Testis (tissue), 3 donors: ENCODE data around the gene CCDC177. TPM values are rescaled to one million over a fixed set of nuclear protein-coding genes. Genes with fewer than 3 reads are reported as not detected.

Source experiments
- DNase-seq: peaks from one replicate; pipeline ENCODE4 v3.0.0-alpha.2; 2019
- H3K27ac ChIP-seq, 2 donors: fragments of 200-600 bp; sonication (generic); one replicate each; pipeline ENCODE4 v1.5.1; 2019
- H3K27me3 ChIP-seq: fragments of 200-600 bp; sonication (generic); one replicate; pipeline ENCODE4 v1.5.1; 2019
- H3K36me3 ChIP-seq: fragments of 200-600 bp; sonication (generic); one replicate; pipeline ENCODE4 v1.5.1; 2017; ENCODE audit warnings: low read depth; ENCODE audit errors: missing control alignments
- H3K4me1 ChIP-seq: fragments of 200-600 bp; sonication (generic); one replicate; pipeline ENCODE4 v1.5.1; 2019
- H3K4me3 ChIP-seq, 2 donors: fragments of 200-600 bp; sonication (generic); one replicate each; pipeline ENCODE4 v1.5.1; 2017 to 2019
- H3K9me3 ChIP-seq: fragments of 200-600 bp; sonication (generic); one replicate; pipeline ENCODE4 v1.5.1; 2017
- CTCF ChIP-seq, 3 experiments: fragments of 450-650 bp in 2 of 3; fragments of 200-600 bp in 1 of 3; sonication (generic) in 1 of 3; IDR thresholded peaks; one replicate each; pipeline ENCODE4 v1.5.1; 2016 to 2019; ENCODE audit warnings: antibody characterized with exemption in 3 of 3, mild to moderate bottlenecking in 2 of 3, moderate library complexity in 1 of 3
- POLR2A ChIP-seq: fragments of 450-650 bp; IDR thresholded peaks from one replicate; pipeline ENCODE4 v1.6.1; 2017; ENCODE audit warnings: antibody characterized with exemption, mild to moderate bottlenecking, moderate library complexity
- WGBS, 2 donors: methylation state at CpG; one replicate each; pipeline ENCODE4 v1.1.5; 2018; 5-methylcytosine and 5-hydroxymethylcytosine counted together
- intact Hi-C: fragments of 100-400 bp; cut with DNase I; formaldehyde crosslinking; loops from one replicate; pipeline ENCODE4 v1.15.1; 2023; ENCODE audit warnings: low total_unique reads
- polyA plus RNA-seq: library from polyadenylated mRNA; stranded (reverse); fragments of 350-450 nt; fragmentation: Illumina TruSeq; extraction: RNeasy Lipid Tissue Mini Kit (QIAGEN cat#74804); gene quantifications from one replicate; pipeline ENCODE4 v1.2.3, GENCODE V29; 2014; ENCODE audit warnings: low read depth, low replicate concordance; ENCODE audit not compliant: insufficient read depth
- total RNA-seq, 2 donors: library from RNA; depleted of rRNA; stranded (reverse); fragments of >200 nt; gene quantifications; one replicate each; pipeline ENCODE4 v1.2.3, GENCODE V29; 2016

CCDC177 gene
- total and polyA plus RNA-seq, 3 donors from 2014 or later, result 0.63 to 1.9 (median 1.7) TPM

GRCh38 chr14:69582212-69582611 is 7.5 kb upstream of the CCDC177 start:
- DNase-seq, result no peak
- intact Hi-C loops, result no loop called here
- WGBS, 2 donors, result 79 to 100% methylated on average over 1 of the region's 1 CpG

DNA sequence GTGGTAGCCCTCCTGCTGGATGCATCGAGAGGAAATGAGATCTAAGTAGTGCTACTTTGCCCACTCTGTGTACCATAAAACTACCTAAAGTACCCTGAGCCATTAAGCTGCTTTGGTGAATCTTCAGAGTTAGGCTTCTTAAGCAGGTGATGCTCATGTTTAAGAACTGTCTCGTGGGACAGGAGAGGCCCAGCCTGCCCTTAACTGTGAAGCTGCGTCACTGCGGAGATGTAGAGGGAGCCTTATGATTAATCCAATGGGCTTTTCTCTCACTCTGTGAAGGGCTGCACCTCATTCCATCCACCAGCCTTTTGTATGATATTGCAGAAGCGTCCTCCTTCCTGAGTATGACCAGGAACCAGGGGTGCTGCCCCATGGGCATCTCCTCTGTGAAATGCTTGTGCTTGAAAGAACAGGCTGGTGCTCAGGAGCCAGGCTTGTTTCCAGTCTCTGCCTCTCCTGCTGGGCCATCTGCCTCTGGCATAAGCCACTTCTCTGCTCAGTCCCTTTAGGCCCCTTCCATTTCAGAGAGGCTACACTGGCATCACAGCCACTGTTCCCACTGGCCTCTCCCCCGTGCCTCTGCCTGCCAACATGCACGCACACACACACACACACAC is 6.8 kb upstream of the CCDC177 start:
- no peaks in the 10 kb centered on the region for H3K9me3 ChIP-seq
- no peaks in the 10 kb centered on the region for H3K36me3 ChIP-seq
- intact Hi-C loops, result no loop called here

More at GRCh38 chr14:69582212-69582611, 7.5 kb upstream of the CCDC177 start:
- Histone ChIP-seq H3K4me1 (no peaks in the 10 kb centered on the region), H3K4me3 (no peak overlapping the region), H3K36me3 (no peaks in the 10 kb centered on the region), H3K27me3 (no peaks in the 10 kb centered on the region), H3K9me3 (no peaks in the 10 kb centered on the region), H3K27ac (no peak overlapping the region)
- TF ChIP-seq POLR2A (no peak), CTCF (IDR thresholded peaks at IDR 0.05) (no peak)

GRCh38 chr14:69580009-69580577 is 5.4 kb upstream of the CCDC177 start:
- Histone ChIP-seq H3K9me3 (no peaks in the 10 kb centered on the region), H3K27me3 (no peaks in the 10 kb centered on the region), H3K27ac (no peak overlapping the region), H3K36me3 (no peaks in the 10 kb centered on the region), H3K4me1 (no peaks in the 10 kb centered on the region), H3K4me3 (no peak overlapping the region)
- intact Hi-C loops, result no loop called here
- DNase-seq, result no peak
- WGBS, 2 donors, result 66 to 71% methylated on average over 5 to 7 of the region's 7 CpGs
- TF ChIP-seq POLR2A (no peak), CTCF (IDR thresholded peaks at IDR 0.05) (peak in 1 of 3 experiments; percentile 20)

More for the DNA sequence above, 6.8 kb upstream of the CCDC177 start:
- WGBS, 2 donors, result 85 to 87% methylated on average over 7 of the region's 7 CpGs
- no peak for DNase-seq
- no peak overlapping the region for H3K4me3 ChIP-seq
- H3K27me3 ChIP-seq, result no peaks in the 10 kb centered on the region
- no peak overlapping the region for H3K27ac ChIP-seq
- no peaks in the 10 kb centered on the region for H3K4me1 ChIP-seq
- no peak for TF ChIP-seq CTCF (IDR thresholded peaks at IDR 0.05)
- TF ChIP-seq POLR2A, result no peak

GRCh38 chr14:69579476-69579875 is 4.8 kb upstream of the CCDC177 start:
- no peak for TF ChIP-seq CTCF (IDR thresholded peaks at IDR 0.05)
- no peak for TF ChIP-seq POLR2A
- intact Hi-C loops, result no loop called here

GRCh38 chr14:69574954-69575295 is 254 bp upstream of the CCDC177 start:
- no peak overlapping the region for H3K4me3 ChIP-seq
- no peak overlapping the region for H3K27ac ChIP-seq
- no peaks in the 10 kb centered on the region for H3K9me3 ChIP-seq
- no peaks in the 10 kb centered on the region for H3K27me3 ChIP-seq
- TF ChIP-seq POLR2A (no peak), CTCF (IDR thresholded peaks at IDR 0.05) (no peak)
- peaks cover 8% of the 10 kb centered on the region for H3K4me1 ChIP-seq
- intact Hi-C loops, result no loop called here
- WGBS, 2 donors, result 34 to 37% methylated on average over 5 of the region's 5 CpGs
- no peak for DNase-seq
- H3K36me3 ChIP-seq, result no peaks in the 10 kb centered on the region

More at GRCh38 chr14:69579476-69579875, 4.8 kb upstream of the CCDC177 start:
- H3K9me3 ChIP-seq, result no peaks in the 10 kb centered on the region
- H3K36me3 ChIP-seq, result no peaks in the 10 kb centered on the region
- H3K4me3 ChIP-seq, result no peak overlapping the region
- no peaks in the 10 kb centered on the region for H3K4me1 ChIP-seq
- no peak overlapping the region for H3K27ac ChIP-seq
- DNase-seq, result no peak
- no peaks in the 10 kb centered on the region for H3K27me3 ChIP-seq
- 90 to 92% methylated on average over 2 of the region's 2 CpGs for WGBS, 2 donors
